DMS53 treated with DMSO at 0.1 percent for 48 hours (cell line): ENCODE measurements around the gene COQ5.

Source experiments
- DNase-seq: peaks from one replicate; lab custom pipeline; 2025; ENCODE audit not compliant: unreplicated experiment; lab: John Stamatoyannopoulos, UW

Gene COQ5

GRCh38 chr12:120485961-120486881 lies 42.7 kb downstream of the COQ5 start:
- no peak for DNase-seq

DNA sequence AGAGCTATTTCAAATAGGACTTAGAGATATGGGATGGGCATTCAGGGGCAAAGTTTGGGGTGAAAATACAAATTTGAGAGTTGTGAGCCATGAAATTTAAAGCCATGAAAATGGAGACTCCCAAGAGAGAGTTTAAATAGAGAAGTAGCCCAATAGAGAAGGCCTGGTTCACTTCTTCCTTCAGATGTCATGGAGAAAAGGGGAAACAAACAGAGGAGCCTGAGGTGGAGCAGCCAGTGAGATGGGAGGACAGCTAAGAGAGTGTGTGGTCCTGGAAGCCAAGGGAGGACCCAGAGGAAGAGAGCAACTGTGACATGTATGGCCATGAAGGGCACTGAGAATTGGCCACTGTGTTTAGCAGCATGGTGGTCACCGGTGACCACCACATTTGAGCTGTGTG lies 45.3 kb downstream of the COQ5 start:
- DNase-seq: no peak

- DNase-seq: no peak
Measured at GRCh38 chr12:120481022-120481767, 47.8 kb downstream of the COQ5 start.

DNA sequence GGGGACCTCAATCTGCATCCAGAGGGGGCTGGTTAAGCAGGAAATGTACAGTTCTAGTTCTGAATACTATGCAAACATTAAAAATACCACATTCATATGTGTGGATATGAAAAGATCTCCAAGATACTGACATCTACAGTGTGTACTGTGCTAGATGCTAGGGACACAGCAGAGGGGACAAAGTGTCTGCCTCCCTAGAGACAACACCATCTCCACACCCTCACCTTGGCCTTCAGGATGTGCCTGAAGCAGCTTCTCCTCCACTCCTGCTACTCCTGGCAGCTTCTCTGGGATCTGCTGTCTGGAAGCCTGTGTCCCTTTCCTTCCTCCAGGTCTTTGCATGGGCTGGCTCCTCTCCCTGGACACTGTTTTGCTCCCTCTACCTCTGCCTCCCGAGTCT lies 48.7 kb downstream of the COQ5 start:
- no peak for DNase-seq

DNA sequence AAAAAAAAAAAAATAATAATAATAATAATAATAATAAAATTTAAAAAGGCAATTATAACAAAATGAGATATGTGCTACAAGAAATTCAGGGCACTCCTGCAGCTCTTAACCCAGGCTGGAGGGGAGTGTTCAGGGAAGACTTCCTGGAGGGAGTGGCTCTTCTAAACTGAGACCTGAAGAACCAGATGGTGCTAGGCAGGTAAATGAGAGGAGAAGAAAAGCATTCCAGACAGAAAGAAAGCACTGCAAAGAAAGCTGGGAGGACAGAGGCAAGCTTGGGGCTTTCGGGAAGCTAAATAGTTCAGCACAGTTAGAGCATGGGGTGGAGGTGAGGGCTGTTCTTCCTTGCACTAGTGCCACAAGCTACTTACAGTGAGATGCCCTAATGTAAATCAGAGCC lies 49.5 kb downstream of the COQ5 start:
- no peak for DNase-seq

DNA sequence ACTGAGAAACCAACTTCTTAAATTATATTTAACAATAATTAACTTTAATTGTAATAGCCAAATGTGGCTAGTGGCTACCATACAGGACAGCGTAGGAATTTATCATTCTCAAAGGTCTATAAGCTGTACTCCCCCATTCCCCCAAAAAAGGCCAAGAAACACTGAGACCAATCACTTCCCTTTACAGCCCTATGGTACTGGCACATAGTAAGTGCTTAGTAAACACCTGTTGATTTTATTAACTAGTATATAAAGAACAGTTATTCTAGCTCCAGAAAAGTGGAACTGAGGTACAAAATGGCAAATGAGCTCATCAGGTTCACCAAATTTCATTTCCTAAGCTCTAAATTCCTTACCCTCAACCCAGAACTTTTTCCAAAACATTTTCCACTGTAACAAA lies 53.3 kb downstream of the COQ5 start:
- no peak for DNase-seq

DNA sequence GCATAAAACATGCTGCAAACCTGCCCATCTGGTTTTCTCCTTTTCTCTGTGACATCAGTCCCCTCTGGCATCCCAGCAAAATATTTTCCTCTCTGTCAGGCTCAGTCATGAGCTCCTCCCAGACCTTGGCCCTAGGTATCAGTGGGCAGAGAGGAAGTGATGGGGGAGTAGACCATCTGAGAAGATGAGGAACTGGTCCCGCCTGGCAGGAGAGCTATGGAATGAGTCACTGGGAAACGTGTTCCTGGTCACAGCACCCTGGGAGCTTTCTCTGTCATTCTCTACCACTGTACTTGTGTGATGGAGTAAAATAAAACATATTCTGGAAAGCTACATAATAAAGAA lies 54.4 kb downstream of the COQ5 start:
- peak; percentile 91 for DNase-seq

GRCh38 chr12:120473807-120474615 lies 54.9 kb downstream of the COQ5 start:
- DNase-seq: no peak

DNA sequence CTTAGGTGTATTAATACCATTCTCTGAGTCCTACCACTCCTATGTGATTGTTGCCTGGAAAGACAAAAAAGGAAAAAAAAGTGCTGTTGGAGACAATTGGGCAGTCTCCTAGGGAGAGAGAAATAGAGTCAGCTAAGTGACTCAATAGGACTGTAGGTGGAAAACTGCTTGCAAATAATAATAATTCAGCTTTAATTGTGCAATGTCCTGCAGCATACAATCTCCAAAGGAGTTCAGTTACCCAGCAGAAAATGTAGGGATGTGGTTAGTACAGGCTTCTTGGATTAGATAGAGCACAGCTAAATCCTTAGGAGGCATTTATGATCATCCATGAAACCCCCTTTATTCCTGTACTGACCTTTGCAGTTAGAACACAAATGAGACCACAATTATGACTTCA lies 56.4 kb downstream of the COQ5 start:
- DNase-seq: no peak

- DNase-seq: no peak
Measured at GRCh38 chr12:120470150-120470784, 58.7 kb downstream of the COQ5 start.

GRCh38 chr12:120469450-120470149 lies 59.4 kb downstream of the COQ5 start, which contains the start of gene SRSF9:
SRSF9 (minus strand) TSS chr12:120469748; CDS start chr12:120469609, 139 bp downstream.
- DNase-seq: peak; percentile 93

DNA sequence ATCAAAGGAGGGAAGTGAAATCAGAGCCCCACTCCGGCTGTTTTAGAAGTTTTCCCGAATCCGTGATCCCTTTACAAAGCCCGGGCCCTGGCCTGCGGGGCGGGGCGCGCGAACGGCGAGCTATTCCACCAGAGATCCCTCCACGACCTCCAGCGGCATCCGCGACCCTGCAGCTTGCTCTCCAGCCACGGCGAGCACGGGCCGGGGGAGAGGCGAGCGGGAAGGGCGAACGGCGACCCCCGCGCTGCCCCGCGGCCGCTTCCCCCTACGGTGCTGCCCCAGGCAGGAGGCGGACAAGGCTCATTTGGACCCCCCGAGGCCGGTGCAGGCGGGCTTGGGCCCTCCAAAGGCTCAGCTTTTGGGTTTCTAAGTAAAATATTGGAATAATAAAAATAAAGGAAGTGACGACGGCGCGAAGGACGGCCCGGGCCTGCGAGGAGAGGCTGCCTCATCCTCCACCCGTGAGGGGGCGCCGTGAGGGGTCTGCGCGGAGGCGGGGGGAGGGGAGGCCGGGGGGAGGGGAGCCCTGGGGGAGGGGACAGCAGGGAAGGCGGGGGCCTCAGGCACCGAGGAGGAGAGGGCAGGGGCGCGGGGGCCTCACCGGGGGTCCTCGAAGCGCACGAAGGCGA lies 60.0 kb downstream of the COQ5 start:
- no peak for DNase-seq

GRCh38 chr12:120468325-120468820 lies 60.6 kb downstream of the COQ5 start:
- peak; percentile 52 for DNase-seq

DNA sequence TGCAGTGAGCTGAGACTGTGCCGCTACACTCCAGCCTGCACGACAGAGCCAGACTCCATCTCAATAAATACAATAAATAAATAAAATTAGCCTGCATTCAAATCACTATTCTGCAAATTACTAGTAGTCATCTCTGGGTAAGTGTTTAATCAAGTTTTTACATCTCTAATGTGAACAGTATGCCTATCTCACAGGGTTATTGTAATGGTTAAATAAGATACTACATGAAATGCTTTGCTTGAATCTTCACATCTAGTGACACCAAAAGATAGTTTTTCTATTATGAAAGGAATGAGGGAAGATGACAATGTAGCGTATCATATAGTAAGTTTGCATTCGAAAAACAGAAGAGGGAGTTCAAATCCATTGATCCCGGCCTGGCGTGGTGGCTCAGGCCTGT lies 61.5 kb downstream of the COQ5 start:
- no peak for DNase-seq

DNA sequence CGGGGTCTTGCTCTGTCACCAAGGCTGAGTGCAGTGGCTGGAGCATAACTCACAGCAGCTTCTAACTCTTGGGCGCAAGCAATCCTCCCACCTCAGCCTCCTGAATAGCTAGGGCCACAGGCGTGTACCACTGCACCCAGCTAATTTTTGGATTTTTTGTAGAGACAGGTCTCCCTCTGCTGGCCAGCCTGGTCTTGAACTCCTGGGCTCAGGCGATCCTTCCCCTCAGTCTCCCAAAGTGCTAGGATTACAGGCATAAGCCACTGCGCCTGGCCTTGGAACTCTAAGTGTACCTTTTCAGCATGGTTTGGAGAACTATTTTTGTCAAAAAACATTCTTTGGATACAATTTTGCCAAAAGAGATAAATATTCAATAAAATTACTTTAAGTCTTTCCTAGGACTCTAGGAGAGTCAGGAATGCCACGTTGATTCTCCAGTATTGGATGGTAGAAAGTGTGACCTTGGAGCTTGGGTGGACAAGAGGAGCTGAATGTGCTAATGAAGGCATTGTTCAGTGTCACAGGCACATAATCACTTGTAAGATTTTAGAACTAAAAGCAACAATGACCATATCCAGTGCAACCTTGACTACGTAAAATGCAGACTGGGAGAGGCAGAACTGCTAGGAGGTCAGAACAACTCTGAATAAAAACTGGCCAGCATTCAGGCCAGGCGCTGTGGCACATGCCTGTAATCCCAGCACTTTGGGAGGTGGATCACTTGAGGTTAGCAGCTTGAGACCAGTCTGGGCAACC lies 62.2 kb downstream of the COQ5 start:
- DNase-seq: no peak

DNA sequence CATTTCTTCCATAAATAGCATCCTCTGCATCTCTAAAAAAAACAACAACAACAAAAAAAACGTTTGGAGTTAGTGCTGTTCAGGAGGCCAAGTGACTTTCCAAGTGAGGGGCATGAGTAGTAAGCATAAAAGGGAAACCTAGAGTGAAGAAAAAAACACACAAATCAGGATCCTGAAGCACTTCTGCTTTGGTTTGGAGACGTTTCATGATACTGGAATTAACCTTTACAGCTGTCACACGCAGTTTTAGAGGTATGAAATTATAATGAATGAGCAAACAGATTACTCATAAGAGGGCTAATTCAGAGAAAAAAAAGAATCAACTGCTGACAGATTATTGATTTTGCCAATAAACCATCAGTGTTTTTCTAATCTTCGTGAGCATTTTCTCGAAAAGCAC lies 63.2 kb downstream of the COQ5 start:
- no peak for DNase-seq

DNA sequence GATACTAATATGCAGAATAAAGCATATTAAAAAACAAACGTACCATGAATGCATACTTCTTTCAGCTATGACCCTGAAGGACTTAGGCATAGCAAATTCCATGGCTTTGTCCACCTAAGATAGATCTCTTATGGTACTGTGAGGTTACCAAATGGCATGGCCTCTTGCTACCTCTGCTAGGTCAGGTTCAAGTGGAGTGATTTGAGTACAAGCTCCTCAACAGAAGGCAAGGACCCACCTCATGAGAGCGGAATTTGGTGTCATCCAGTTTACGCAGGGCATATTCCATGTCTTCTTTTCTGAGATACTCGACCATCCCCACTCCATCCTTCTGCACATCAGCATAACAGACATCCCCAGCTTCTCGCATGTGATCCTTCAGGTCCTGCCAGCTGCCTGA lies 65.2 kb downstream of the COQ5 start:
- DNase-seq: no peak

DNA sequence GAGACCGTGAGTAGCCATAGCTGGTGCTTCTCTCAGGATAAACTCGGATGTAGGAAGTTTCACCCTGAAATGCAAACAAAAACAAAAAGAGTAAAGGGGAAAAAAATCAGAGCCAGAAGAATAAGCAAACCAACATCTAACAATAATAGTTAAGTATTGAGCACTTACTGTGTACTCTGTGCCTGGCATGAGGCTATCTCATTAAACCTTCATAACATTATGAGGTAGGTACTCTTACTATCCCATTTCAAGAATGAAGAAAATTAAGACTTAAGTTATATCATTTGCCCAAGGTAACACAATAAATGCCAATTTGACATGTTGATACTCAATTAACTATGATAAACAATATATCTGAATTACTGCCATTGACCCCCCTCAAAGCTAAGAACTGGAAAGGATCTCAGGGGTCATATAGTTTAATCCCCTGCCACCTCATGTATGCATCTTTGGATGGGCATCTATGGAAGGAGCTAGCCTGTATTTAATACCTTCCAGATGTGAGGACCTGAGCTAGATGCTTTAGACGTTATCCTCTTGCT lies 66.8 kb downstream of the COQ5 start:
- no peak for DNase-seq

DNA sequence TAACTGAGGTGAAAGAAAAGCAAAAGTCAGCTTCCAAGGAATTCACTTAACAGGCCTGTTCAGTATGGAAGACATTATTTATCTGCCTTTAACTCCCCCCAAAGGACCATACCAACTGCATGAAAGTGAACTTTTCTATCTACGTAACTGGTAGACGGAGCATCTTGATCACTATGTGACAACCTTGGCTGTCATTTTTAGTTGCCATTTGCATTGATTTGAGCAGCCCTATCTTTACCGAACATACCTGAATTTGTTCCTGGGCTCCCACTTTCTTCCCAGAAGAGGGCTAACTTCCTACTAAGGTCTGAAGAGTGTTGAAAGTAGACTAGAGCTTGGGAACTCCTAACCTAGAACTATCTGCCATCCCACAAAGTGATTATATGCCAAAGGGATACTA lies 68.8 kb downstream of the COQ5 start:
- no peak for DNase-seq
